ENCODE results near the gene HIP1. TPM values are rescaled to one million over a fixed set of nuclear protein-coding genes. Genes with fewer than 3 reads are reported as not detected.
"Not testable (repeated sequence)": the region's sequence is repeated elsewhere in the genome, so short reads cannot be mapped to it uniquely, and the experiment has no call there.

The HIP1 gene
- total RNA-seq, 4 donors from 2014 or later = 15.8 to 33.2 (median 22.8) TPM

DNA sequence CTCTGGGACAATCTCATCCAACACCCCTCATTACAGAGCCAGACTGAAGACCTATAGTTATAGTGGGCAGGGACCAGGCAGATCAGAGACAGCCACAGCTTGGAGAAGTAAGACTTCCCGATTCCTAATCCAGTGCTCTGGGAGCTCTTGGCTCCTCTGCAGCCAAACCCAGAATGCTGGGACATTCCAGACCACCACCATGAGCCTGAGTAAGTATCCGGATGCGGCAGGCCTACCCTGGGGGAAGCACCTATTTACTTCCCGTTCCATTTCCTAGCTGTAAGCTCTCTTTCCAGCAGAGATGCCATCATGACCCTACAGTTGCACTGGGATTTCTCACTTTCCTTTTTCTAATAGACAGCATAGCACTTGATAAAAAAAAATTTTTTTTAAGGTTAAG, 16.4 kb downstream of the HIP1 start:
- TF ChIP-seq POLR2AphosphoS5 (IDR thresholded peaks at IDR 0.05) (no peak), POLR2A (IDR thresholded peaks at IDR 0.05; ENCODE audit: low read depth) (no peak), EP300 (IDR thresholded peaks at IDR 0.05) (no peak)
- TF ChIP-seq, protein P1, sequence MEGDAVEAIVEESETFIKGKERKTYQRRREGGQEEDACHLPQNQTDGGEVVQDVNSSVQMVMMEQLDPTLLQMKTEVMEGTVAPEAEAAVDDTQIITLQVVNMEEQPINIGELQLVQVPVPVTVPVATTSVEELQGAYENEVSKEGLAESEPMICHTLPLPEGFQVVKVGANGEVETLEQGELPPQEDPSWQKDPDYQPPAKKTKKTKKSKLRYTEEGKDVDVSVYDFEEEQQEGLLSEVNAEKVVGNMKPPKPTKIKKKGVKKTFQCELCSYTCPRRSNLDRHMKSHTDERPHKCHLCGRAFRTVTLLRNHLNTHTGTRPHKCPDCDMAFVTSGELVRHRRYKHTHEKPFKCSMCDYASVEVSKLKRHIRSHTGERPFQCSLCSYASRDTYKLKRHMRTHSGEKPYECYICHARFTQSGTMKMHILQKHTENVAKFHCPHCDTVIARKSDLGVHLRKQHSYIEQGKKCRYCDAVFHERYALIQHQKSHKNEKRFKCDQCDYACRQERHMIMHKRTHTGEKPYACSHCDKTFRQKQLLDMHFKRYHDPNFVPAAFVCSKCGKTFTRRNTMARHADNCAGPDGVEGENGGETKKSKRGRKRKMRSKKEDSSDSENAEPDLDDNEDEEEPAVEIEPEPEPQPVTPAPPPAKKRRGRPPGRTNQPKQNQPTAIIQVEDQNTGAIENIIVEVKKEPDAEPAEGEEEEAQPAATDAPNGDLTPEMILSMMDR (IDR thresholded peaks at IDR 0.05) = no peak
- H3K27me3 ChIP-seq = no peaks in the 10 kb centered on the region
- H3K36me3 ChIP-seq = peaks cover 0 to 3% (median 0%) of the 10 kb centered on the region in 4 donors
- WGBS = 95% methylated on average over 4 of the region's 4 CpGs
- peaks cover 0 to under 1% (median 0%) of the 10 kb centered on the region in 4 donors for H3K4me1 ChIP-seq
- DNase-seq (ENCODE audit: extremely low spot score) = no peak
- H3K9me3 ChIP-seq = no peaks in the 10 kb centered on the region
- no peak overlapping the region for H3K4me3 ChIP-seq
- intact Hi-C loops (cut with DNase I) = no loop called here
- H3K27ac ChIP-seq (replicated peaks in 1 of 4) = no peak overlapping the region

DNA sequence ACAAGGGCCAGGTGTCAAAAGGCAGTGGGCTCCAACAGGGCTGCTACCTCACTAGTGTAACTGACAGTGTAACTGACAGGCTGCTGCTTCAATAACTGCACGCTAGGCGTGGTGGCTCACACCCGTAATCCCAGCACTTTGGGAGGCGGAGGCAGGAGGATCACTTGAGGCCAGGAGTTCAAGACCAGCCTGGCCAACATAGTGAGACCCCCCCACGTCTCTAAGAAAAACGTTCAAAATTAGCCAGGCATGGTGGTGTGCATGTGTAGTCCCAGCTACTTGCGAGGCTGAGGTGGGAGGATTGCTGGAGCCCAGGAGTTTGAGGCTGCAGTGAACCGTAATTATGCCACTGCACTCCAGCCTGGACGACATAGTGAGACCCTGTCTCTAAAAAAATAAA, 16.8 kb downstream of the HIP1 start:
- H3K27ac ChIP-seq (replicated peaks in 1 of 4); intact Hi-C loops (cut with DNase I); H3K4me3 ChIP-seq; H3K9me3 ChIP-seq; H3K4me1 ChIP-seq; DNase-seq (ENCODE audit: extremely low spot score); H3K36me3 ChIP-seq; H3K27me3 ChIP-seq: not testable (repeated sequence)
- 94% methylated on average over 8 of the region's 9 CpGs for WGBS

DNA sequence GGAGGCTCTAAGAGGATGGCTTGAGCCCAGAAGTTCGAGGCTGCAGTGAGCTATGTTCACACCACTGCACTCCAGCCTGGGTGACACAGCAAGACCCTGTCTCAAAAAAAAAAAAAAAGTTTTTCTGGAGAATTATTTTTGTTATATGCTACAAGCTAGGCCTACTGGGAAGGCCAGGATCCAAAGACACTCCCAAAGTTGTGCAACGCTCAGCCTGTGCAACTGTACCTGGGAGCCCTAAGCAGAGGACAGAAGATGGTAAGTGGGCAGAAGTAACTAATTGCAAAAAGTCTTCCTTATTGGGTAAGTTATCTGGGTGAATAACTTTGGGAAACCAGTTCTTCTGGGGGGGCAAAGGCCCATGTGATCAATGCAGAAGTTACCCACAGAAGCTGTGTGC, 17.3 kb downstream of the HIP1 start:
- no peak overlapping the region for H3K4me3 ChIP-seq
- H3K4me1 ChIP-seq = peaks cover 0 to 3% (median 0%) of the 10 kb centered on the region in 4 donors
- 85% methylated on average over 2 of the region's 2 CpGs for WGBS
- H3K9me3 ChIP-seq = no peaks in the 10 kb centered on the region
- no peak for TF ChIP-seq POLR2AphosphoS5 (IDR thresholded peaks at IDR 0.05)
- no peak for TF ChIP-seq POLR2A (IDR thresholded peaks at IDR 0.05; ENCODE audit: low read depth)
- TF ChIP-seq, protein P1 (IDR thresholded peaks at IDR 0.05) = no peak
- TF ChIP-seq EP300 (IDR thresholded peaks at IDR 0.05) = no peak
- no peaks in the 10 kb centered on the region for H3K27me3 ChIP-seq
- intact Hi-C loops (cut with DNase I) = no loop called here
- no peak overlapping the region for H3K27ac ChIP-seq (replicated peaks in 1 of 4)
- no peak for DNase-seq (ENCODE audit: extremely low spot score)
- peaks cover 0 to 3% (median 0%) of the 10 kb centered on the region in 4 donors for H3K36me3 ChIP-seq

DNA sequence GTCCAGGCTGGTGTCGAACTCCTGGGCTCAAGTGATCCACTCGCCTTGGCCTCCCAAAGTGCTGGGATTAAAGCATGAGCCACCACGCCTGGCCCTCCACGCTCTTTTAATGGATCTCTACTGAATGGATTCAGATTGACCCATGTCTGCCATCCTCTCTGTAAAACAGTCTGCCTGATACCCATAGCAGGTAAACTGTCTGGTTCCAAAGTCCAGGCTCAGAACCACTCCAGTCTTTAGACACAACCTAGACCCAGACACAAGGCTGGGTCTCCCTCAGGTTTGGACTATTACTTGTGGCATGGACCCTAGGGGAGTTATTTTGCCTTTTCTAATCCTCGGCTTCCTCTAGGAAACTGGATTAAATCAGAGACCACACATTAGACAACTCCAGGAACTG, 19.1 kb downstream of the HIP1 start:
- TF ChIP-seq POLR2AphosphoS5 (IDR thresholded peaks at IDR 0.05) (no peak), EP300 (IDR thresholded peaks at IDR 0.05) (no peak), POLR2A (IDR thresholded peaks at IDR 0.05; ENCODE audit: low read depth) (no peak)
- TF ChIP-seq, protein P1 (IDR thresholded peaks at IDR 0.05) = no peak
- H3K27me3 ChIP-seq = no peaks in the 10 kb centered on the region
- no peak overlapping the region for H3K27ac ChIP-seq (replicated peaks in 1 of 4)
- WGBS = 97% methylated on average over 5 of the region's 5 CpGs
- DNase-seq (ENCODE audit: extremely low spot score) = no peak
- H3K4me1 ChIP-seq = peaks cover 0 to 3% (median 0%) of the 10 kb centered on the region in 4 donors
- intact Hi-C loops (cut with DNase I) = no loop called here
- no peak overlapping the region for H3K4me3 ChIP-seq
- no peaks in the 10 kb centered on the region for H3K9me3 ChIP-seq
- peaks cover 0 to 3% (median 0%) of the 10 kb centered on the region in 4 donors for H3K36me3 ChIP-seq

DNA sequence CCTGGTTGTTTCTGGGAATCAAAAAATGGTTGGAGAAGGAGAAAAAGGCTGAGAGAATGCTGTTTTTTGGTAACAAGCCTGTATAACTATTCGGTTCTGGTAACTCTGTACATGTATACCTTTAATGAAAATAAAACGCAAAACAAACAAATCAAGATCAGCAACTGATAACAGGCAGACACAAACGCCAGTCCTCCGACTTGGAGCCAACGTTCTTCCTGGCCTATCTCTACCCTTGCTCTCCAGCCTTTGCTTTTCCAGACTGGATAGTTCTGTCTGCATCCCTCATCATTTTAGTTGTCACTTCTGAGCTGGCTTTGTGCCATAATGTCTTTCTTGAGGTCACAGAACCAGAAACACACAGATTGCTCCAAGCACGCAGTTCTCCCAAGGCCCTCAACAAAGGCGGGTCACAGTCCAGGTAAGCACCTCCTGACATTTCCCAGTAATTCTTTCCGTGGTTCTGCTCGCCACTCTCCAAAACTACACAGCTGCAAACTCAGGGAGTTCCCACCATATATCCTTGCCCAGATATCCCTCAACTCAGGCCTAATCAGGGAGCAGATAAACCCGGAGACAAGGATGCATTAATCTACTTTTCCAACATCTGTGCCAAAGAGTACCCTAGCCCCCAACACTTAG, 20.2 kb downstream of the HIP1 start:
- Histone ChIP-seq H3K36me3 (peaks cover 0 to 3% (median 0%) of the 10 kb centered on the region in 4 donors), H3K27ac (replicated peaks in 1 of 4) (no peak overlapping the region), H3K4me3 (no peak overlapping the region), H3K4me1 (peaks cover 1 to 9% (median 3%) of the 10 kb centered on the region in 4 donors), H3K27me3 (no peaks in the 10 kb centered on the region), H3K9me3 (no peaks in the 10 kb centered on the region)
- WGBS = 83% methylated on average over 10 of the region's 10 CpGs
- no peak for TF ChIP-seq EP300 (IDR thresholded peaks at IDR 0.05)
- TF ChIP-seq, protein P1 (IDR thresholded peaks at IDR 0.05) = no peak
- no peak for TF ChIP-seq POLR2AphosphoS5 (IDR thresholded peaks at IDR 0.05)
- no peak for TF ChIP-seq POLR2A (IDR thresholded peaks at IDR 0.05; ENCODE audit: low read depth)
- intact Hi-C loops (cut with DNase I) = no loop called here
- DNase-seq (ENCODE audit: extremely low spot score) = no peak

DNA sequence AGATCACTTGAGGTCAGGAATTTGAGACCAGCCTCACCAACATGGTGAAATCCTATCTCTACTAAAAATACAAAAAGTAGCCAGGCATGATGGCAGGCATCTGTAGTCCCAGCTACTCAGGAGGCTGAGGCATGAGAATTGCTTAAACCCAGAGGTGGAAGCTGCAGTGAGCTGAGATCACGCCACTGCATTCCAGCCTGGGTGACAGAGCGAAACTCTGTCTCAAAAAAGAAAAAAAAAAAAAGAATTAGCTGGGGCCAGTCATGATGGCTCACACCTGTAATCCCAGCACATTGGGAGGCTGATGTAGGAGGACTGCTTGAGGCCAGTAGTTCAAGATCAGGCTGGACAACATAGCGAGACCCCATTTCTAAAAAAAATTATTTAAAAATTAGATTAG, 21.0 kb downstream of the HIP1 start:
- H3K9me3 ChIP-seq; H3K27me3 ChIP-seq; H3K36me3 ChIP-seq; H3K27ac ChIP-seq (replicated peaks in 1 of 4); H3K4me3 ChIP-seq; intact Hi-C loops (cut with DNase I); DNase-seq (ENCODE audit: extremely low spot score): not testable (repeated sequence)
- H3K4me1 ChIP-seq = peaks cover 9 to 16% (median 11%) of the 10 kb centered on the region in 4 donors
- WGBS = 95% methylated on average over 3 of the region's 3 CpGs

All from esophagus muscularis mucosa (tissue), 4 donors.